Epithelial cell of proximal tubule (primary cell): ENCODE measurements around the gene STON2. TPM values are rescaled to one million over a fixed set of nuclear protein-coding genes. Genes with fewer than 3 reads are reported as not detected.
A peak's percentile ranks its signal among the peaks of the same experiment; 100 is the strongest.

Experiments used
- DNase-seq: peaks from one replicate; pipeline ENCODE4 v3.0.0-alpha.2; 2011; ENCODE audit warnings: low read depth
- H3K4me3 ChIP-seq: 2 replicates; pipeline ENCODE4 v1.5.1; 2011; ENCODE audit warnings: low read depth, mild to moderate bottlenecking, low read length
- CTCF ChIP-seq: conservative IDR thresholded peaks from 2 replicates; pipeline ENCODE4 v1.5.1; 2012; ENCODE audit warnings: low read depth, mild to moderate bottlenecking, low read length
- total RNA-seq: library from RNA; depleted of rRNA; stranded (reverse); fragments of >200 nt; gene quantifications from 2 replicates; pipeline ENCODE4 v1.2.3, GENCODE V29; 2015

STON2 gene
- total RNA-seq, result 3.2 and 6.8 TPM in 2 replicates

GRCh38 chr14:81400202-81400678 is at the start of gene STON2:
Gene STON2, minus strand, starts transcription at chr14:81400324. Its CDS starts 1,942 bp downstream, at chr14:81398382.
- no peak for TF ChIP-seq CTCF
- peak; percentile 61 for DNase-seq
- H3K4me3 ChIP-seq, result no peak within 1 kb of the TSS

DNA sequence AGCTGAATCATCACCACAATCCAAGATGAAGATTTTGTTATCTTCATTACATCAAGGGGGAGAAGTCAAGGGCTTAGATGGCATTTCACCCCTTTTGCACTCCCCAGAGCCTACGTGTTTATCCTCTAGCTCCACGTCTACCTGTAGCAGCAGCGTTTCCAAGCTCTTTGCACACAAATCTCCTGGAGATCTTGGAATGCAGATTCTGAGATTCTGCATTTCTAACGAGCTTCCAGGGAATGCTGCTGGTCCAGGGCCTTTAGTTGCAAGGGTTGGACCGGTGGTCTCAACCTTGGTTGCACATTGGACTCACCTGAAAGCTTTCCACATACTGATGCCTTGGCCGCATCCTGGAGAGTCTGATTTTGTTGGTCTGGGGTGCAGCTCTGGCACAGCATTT is 49.5 kb upstream of the STON2 start:
- TF ChIP-seq CTCF, result no peak
- DNase-seq, result no peak
- H3K4me3 ChIP-seq, result no peak overlapping the region

DNA sequence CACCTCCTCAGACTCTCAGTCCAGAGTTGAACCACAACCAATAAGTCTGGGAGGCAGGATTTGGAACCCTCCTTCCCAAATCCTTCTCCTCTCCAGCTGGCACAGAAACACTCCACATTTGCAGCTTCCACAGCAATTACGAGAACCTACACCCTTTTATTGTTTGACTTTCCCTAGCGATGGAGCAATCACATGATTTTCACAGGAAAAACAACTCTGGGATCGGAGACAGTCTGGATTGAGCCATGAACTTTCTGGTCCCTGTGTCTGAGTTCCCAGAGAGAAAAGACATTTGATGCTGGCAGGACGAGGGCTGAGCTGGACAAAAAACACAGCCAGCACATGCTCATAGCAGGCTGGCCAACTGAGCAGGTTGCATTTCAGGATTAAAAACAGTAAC is 49.0 kb upstream of the STON2 start:
- no peak for TF ChIP-seq CTCF
- no peak for DNase-seq
- H3K4me3 ChIP-seq, result no peak overlapping the region

- TF ChIP-seq CTCF, result no peak
- no peak for DNase-seq
- no peak overlapping the region for H3K4me3 ChIP-seq
Observed at GRCh38 chr14:81447021-81447764, 47.1 kb upstream of the STON2 start.

GRCh38 chr14:81446279-81447007 is 46.3 kb upstream of the STON2 start:
- H3K4me3 ChIP-seq, result no peak overlapping the region
- DNase-seq, result no peak
- TF ChIP-seq CTCF, result no peak

DNA sequence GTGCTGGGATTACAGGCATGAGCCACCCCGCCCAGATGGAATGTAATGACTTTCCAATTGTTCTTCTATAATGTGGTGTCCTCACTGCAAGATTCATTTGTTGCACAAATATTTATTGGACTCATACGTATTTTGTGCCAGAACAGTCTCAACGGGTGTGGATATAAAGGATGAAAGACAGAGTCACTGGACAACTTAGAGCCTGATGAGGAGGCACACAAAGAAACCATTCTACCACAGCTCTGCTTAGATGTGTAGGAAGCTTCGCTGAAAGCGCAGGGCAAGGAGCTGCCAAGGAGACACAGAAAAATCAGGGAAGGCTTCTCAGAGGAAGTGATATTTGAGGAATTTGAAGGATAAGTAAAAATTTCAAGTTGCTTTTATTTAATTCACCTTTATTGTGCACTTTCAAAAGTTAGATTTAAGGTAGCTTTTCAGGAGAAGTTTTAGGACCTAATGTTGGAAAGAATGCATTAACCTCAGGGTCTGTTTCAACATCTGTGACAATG is 41.6 kb upstream of the STON2 start:
- no peak overlapping the region for H3K4me3 ChIP-seq
- TF ChIP-seq CTCF, result no peak
- DNase-seq, result no peak
